Neural cell (in vitro differentiated cells): ENCODE results near the gene CSF2. TPM values are rescaled to one million over a fixed set of nuclear protein-coding genes. Genes with fewer than 3 reads are reported as not detected.

Source experiments
- H2AFZ ChIP-seq: fragments of 200-600, 300-800 bp; sonication (generic), shearing (Covaris generic); 2 replicates; pipeline ENCODE4 v1.6.0; 2014; ENCODE audit warnings: low read depth, mild to moderate bottlenecking, antibody characterized with exemption, low read length, moderate library complexity
- H3F3A ChIP-seq: fragments of 200-600 bp; shearing (Covaris generic); 2 replicates; pipeline ENCODE4 v1.6.1; 2016; ENCODE audit warnings: mild to moderate bottlenecking, moderate library complexity, mixed read lengths, antibody characterized with exemption, low read length; ENCODE audit not compliant: insufficient read depth, poor library complexity, severe bottlenecking
- H3K27ac ChIP-seq: fragments of 200-600, 300-800 bp; sonication (generic), shearing (Covaris generic); 2 replicates; pipeline ENCODE4 v1.5.1; 2014; ENCODE audit warnings: mild to moderate bottlenecking, low read length, moderate library complexity
- H3K27me3 ChIP-seq: fragments of 300-800, 200-600 bp; sonication (generic), shearing (Covaris generic); 2 replicates; pipeline ENCODE4 v1.6.0; 2014; ENCODE audit warnings: mild to moderate bottlenecking, low read depth, low read length, moderate library complexity; ENCODE audit not compliant: insufficient read depth
- H3K36me3 ChIP-seq: fragments of 300-800, 200-600 bp; sonication (generic), shearing (Covaris generic); 2 replicates; pipeline ENCODE4 v1.5.1; 2014; ENCODE audit warnings: mild to moderate bottlenecking, antibody characterized with exemption, low read length, moderate library complexity; ENCODE audit not compliant: insufficient read depth
- H3K4me2 ChIP-seq: fragments of 300-800, 200-600 bp; sonication (generic), shearing (Covaris generic); 2 replicates; pipeline ENCODE4 v1.6.0; 2014; ENCODE audit warnings: mild to moderate bottlenecking, low read length
- H3K4me3 ChIP-seq: fragments of 300-800, 200-600 bp; sonication (generic), shearing (Covaris generic); 2 replicates; pipeline ENCODE4 v1.5.1; 2014; ENCODE audit warnings: mild to moderate bottlenecking, low read length, moderate library complexity
- H3K79me2 ChIP-seq: fragments of 200-600 bp; shearing (Covaris generic); replicated peaks from 2 replicates; pipeline ENCODE4 v1.6.0; 2014; ENCODE audit warnings: mild to moderate bottlenecking, low read length, moderate library complexity; ENCODE audit not compliant: insufficient read depth
- H3K9ac ChIP-seq: fragments of 300-800, 200-600 bp; sonication (generic), shearing (Covaris generic); 2 replicates; pipeline ENCODE4 v1.6.1; 2016; ENCODE audit warnings: mild to moderate bottlenecking, low read length, mixed read lengths
- H3K9me2 ChIP-seq: fragments of 200-600 bp; shearing (Covaris generic); 2 replicates; pipeline ENCODE4 v1.6.1; 2016; ENCODE audit warnings: mild to moderate bottlenecking, low read length, mixed read lengths; ENCODE audit not compliant: insufficient read depth
- H3K9me3 ChIP-seq: fragments of 200-600, 300-800 bp; sonication (generic), shearing (Covaris generic); 2 replicates; pipeline ENCODE4 v1.6.1; 2016; ENCODE audit warnings: mild to moderate bottlenecking, mixed run types, low read length, moderate library complexity, mixed read lengths
- H4K20me1 ChIP-seq: fragments of 200-600 bp; shearing (Covaris generic); 2 replicates; pipeline ENCODE4 v1.6.1; 2016; ENCODE audit warnings: mild to moderate bottlenecking, mixed run types; ENCODE audit not compliant: insufficient read depth
- EP300 ChIP-seq: fragments of 450-650 bp; conservative IDR thresholded peaks from 2 replicates; pipeline ENCODE4 v1.6.1; 2014; ENCODE audit warnings: antibody characterized with exemption, mild to moderate bottlenecking, moderate library complexity; ENCODE audit not compliant: poor library complexity, severe bottlenecking
- EZH2 ChIP-seq: fragments of 200-600, 300-800 bp; shearing (Covaris generic), sonication (generic); IDR thresholded peaks from 2 replicates; pipeline ENCODE4 v1.6.1; 2014; ENCODE audit warnings: antibody characterized with exemption, low read length, borderline replicate concordance, mild to moderate bottlenecking; ENCODE audit not compliant: insufficient read depth, poor library complexity, severe bottlenecking
- MXI1 ChIP-seq: fragments of 450-650 bp; conservative IDR thresholded peaks from 2 replicates; pipeline ENCODE4 v1.6.1; 2014; ENCODE audit warnings: antibody characterized with exemption, mild to moderate bottlenecking; ENCODE audit not compliant: poor library complexity, severe bottlenecking
- POLR2AphosphoS5 ChIP-seq: IDR thresholded peaks from 2 replicates; pipeline ENCODE4 v1.6.1; 2012
- RAD21 ChIP-seq: fragments of 450-650 bp; conservative IDR thresholded peaks from 2 replicates; pipeline ENCODE4 v1.6.1; 2014; ENCODE audit warnings: antibody characterized with exemption, mild to moderate bottlenecking, moderate library complexity
- REST ChIP-seq: IDR thresholded peaks from 2 replicates; pipeline ENCODE4 v1.6.1; 2012; ENCODE audit warnings: borderline replicate concordance
- SMC3 ChIP-seq: fragments of 450-650 bp; conservative IDR thresholded peaks from 2 replicates; pipeline ENCODE4 v1.6.1; 2014; ENCODE audit warnings: antibody characterized with exemption, mild to moderate bottlenecking, moderate library complexity; ENCODE audit not compliant: poor library complexity
- TAF1 ChIP-seq: IDR thresholded peaks from 2 replicates; pipeline ENCODE4 v1.6.1; 2012; ENCODE audit warnings: low read depth
- polyA plus RNA-seq: library from polyadenylated mRNA; depleted of rRNA; stranded (reverse); fragments of >200 nt; gene quantifications from 2 replicates; pipeline ENCODE4 v1.2.3, GENCODE V29; 2014
- TF ChIP-seq, protein P1 (sequence below): fragments of 450-650 bp; IDR thresholded peaks from 2 replicates; pipeline ENCODE4 v1.5.1; 2014; ENCODE audit warnings: antibody characterized with exemption, mild to moderate bottlenecking, moderate library complexity; ENCODE audit not compliant: poor library complexity, severe bottlenecking

CSF2 gene
- polyA plus RNA-seq, 1 donor from 2014 or later, result not detected

DNA sequence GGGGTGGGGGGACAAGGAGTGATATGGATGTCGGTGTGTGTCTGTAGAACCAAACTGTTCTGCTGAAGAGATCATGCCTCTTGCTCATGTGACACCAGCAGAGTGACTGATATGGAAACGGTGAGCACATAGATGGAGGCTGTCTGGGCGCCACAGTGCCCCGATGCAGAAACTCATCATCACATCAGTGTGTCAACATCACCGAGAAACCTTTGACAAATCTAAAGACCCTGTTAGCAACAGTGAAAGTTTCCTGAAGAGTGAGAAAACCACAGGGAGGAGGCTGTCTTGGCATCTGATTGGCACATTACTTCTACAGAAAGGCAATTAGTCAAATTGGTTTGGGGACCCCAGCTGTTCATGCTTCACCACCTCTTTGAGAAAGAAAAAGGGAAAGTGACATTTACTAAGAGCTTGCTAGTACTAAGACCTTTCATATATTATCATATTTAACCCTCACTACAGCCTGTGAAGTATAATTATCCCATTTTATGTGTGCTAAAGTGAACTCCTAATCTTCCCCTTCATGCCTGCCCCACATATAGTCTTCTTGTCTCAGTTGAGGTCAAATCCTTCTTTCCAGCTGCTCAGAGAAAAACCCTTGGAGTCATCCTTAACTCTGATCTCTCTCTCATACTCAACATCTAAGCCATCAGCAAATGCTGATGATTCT, 25.6 kb downstream of the CSF2 start:
- peak; percentile 52 for TF ChIP-seq REST
- peak; percentile 73 for TF ChIP-seq POLR2AphosphoS5
- TF ChIP-seq RAD21, result no peak
- TF ChIP-seq EP300, result peak; percentile 97

GRCh38 chr5:132099905-132100304, 26.3 kb downstream of the CSF2 start:
- no peaks in the 10 kb centered on the region for H3K36me3 ChIP-seq
- H2AFZ ChIP-seq, result no peak overlapping the region
- H3F3A ChIP-seq, result peaks cover 9% of the 10 kb centered on the region
- peak overlapping the region; percentile 89 for H3K27ac ChIP-seq
- H3K4me2 ChIP-seq, result peak overlapping the region; percentile 66
- H3K9me2 ChIP-seq, result no peaks in the 10 kb centered on the region
- peak overlapping the region; percentile 44 for H3K9ac ChIP-seq
- TF ChIP-seq REST, result no peak
- TF ChIP-seq EP300, result no peak
- TF ChIP-seq RAD21, result no peak
- TF ChIP-seq EZH2, result no peak
- no peak for TF ChIP-seq POLR2AphosphoS5
- TF ChIP-seq TAF1, result no peak
- TF ChIP-seq MXI1, result no peak
- TF ChIP-seq SMC3, result no peak
- TF ChIP-seq, protein P1, sequence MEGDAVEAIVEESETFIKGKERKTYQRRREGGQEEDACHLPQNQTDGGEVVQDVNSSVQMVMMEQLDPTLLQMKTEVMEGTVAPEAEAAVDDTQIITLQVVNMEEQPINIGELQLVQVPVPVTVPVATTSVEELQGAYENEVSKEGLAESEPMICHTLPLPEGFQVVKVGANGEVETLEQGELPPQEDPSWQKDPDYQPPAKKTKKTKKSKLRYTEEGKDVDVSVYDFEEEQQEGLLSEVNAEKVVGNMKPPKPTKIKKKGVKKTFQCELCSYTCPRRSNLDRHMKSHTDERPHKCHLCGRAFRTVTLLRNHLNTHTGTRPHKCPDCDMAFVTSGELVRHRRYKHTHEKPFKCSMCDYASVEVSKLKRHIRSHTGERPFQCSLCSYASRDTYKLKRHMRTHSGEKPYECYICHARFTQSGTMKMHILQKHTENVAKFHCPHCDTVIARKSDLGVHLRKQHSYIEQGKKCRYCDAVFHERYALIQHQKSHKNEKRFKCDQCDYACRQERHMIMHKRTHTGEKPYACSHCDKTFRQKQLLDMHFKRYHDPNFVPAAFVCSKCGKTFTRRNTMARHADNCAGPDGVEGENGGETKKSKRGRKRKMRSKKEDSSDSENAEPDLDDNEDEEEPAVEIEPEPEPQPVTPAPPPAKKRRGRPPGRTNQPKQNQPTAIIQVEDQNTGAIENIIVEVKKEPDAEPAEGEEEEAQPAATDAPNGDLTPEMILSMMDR, result no peak
- H4K20me1 ChIP-seq, result no peaks in the 10 kb centered on the region
- no peaks in the 10 kb centered on the region for H3K9me3 ChIP-seq
- peak overlapping the region; percentile 41 for H3K4me3 ChIP-seq
- no peaks in the 10 kb centered on the region for H3K27me3 ChIP-seq
- no peaks in the 10 kb centered on the region for H3K79me2 ChIP-seq

More for the DNA sequence above, 25.6 kb downstream of the CSF2 start:
- Histone ChIP-seq H3F3A (peaks cover 9% of the 10 kb centered on the region), H3K27me3 (no peaks in the 10 kb centered on the region), H3K9me2 (no peaks in the 10 kb centered on the region), H4K20me1 (no peaks in the 10 kb centered on the region), H3K4me2 (peak overlapping the region; percentile 66), H2AFZ (no peak overlapping the region), H3K27ac (peak overlapping the region; percentile 89), H3K36me3 (no peaks in the 10 kb centered on the region), H3K9ac (peak overlapping the region; percentile 44), H3K79me2 (no peaks in the 10 kb centered on the region), H3K4me3 (peak overlapping the region; percentile 41), H3K9me3 (no peaks in the 10 kb centered on the region)
